Ishikawa (cell line): ENCODE results near the gene ZBTB16.

ENCODE experiments used
- CEBPB ChIP-seq: IDR thresholded peaks from 2 replicates; pipeline ENCODE4 v1.6.1; 2012
- EGR1 ChIP-seq: IDR thresholded peaks from 2 replicates; pipeline ENCODE4 v1.6.1; 2012
- EP300 ChIP-seq: IDR thresholded peaks from 2 replicates; pipeline ENCODE4 v1.6.1; 2012; ENCODE audit warnings: borderline replicate concordance
- FOXM1 ChIP-seq: IDR thresholded peaks from 2 replicates; pipeline ENCODE4 v1.6.1; 2012; ENCODE audit warnings: low read depth, borderline replicate concordance
- MAX ChIP-seq: IDR thresholded peaks from 2 replicates; pipeline ENCODE4 v1.6.1; 2012
- NFIC ChIP-seq: IDR thresholded peaks from 2 replicates; pipeline ENCODE4 v1.6.1; 2012
- RAD21 ChIP-seq: IDR thresholded peaks from 2 replicates; pipeline ENCODE4 v1.6.1; 2012; ENCODE audit warnings: low read depth
- REST ChIP-seq: IDR thresholded peaks from 2 replicates; pipeline ENCODE4 v1.6.1; 2012; ENCODE audit warnings: low read depth, mild to moderate bottlenecking
- TAF1 ChIP-seq: IDR thresholded peaks from 2 replicates; pipeline ENCODE4 v1.6.1; 2012; ENCODE audit warnings: low read depth, mild to moderate bottlenecking
- TEAD4 ChIP-seq: IDR thresholded peaks from 2 replicates; pipeline ENCODE4 v1.6.1; 2012
- YY1 ChIP-seq: IDR thresholded peaks from 2 replicates; pipeline ENCODE4 v1.6.1; 2012; ENCODE audit warnings: low read depth
- ZBTB7A ChIP-seq: IDR thresholded peaks from 2 replicates; pipeline ENCODE4 v1.6.1; 2012; ENCODE audit warnings: low read depth
- TF ChIP-seq, protein P1 (sequence below): IDR thresholded peaks from 2 replicates; pipeline ENCODE4 v1.6.1; 2012

DNA sequence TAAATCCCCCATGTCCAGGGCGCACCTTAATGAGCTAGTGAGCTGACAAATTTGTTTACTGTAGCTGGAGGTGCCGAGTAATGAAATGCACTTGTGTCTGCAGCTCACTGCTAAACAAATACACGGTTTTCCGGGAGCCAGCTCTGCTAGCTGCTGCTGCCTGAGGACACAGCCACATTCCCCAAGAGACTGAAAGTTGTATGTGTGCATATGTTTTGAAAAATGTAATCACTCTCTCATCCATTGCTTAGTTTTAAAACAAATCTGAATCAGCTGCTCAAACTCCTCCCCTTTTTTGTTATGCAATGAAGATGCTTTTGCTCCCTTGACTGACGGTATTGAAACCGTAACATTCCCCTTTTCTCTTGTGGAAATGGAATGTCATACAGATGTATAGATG, 174.2 kb downstream of the ZBTB16 start:
- TF ChIP-seq MAX (no peak), TEAD4 (no peak), REST (no peak), TAF1 (no peak), EGR1 (no peak), EP300 (no peak), YY1 (no peak), RAD21 (no peak), NFIC (no peak), FOXM1 (no peak), CEBPB (no peak), ZBTB7A (no peak)
- TF ChIP-seq, protein P1, sequence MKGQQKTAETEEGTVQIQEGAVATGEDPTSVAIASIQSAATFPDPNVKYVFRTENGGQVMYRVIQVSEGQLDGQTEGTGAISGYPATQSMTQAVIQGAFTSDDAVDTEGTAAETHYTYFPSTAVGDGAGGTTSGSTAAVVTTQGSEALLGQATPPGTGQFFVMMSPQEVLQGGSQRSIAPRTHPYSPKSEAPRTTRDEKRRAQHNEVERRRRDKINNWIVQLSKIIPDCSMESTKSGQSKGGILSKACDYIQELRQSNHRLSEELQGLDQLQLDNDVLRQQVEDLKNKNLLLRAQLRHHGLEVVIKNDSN: no peak
